Astrocyte (in vitro differentiated cells and primary cell): ENCODE results near the gene CARM1. TPM values are rescaled to one million over a fixed set of nuclear protein-coding genes. Genes with fewer than 3 reads are reported as not detected.

ENCODE experiments used
- DNase-seq: peaks from one replicate; pipeline ENCODE4 v3.0.0-alpha.2; 2010; ENCODE audit warnings: low read depth
- FAIRE-seq: peaks from 2 replicates; lab custom pipeline; 2011; peaks lifted over from hg19 to GRCh38; lab: Jason Lieb, UNC
- H2AFZ ChIP-seq: 2 replicates; pipeline ENCODE4 v1.6.0; 2012; ENCODE audit warnings: low read depth, low read length, inconsistent platforms
- H3K27ac ChIP-seq: 2 replicates; pipeline ENCODE4 v1.5.1; 2011; ENCODE audit warnings: low read depth, low read length, inconsistent platforms
- H3K27me3 ChIP-seq: 2 replicates; pipeline ENCODE4 v1.6.0; 2011; ENCODE audit warnings: low read length, inconsistent platforms; ENCODE audit not compliant: insufficient read depth
- H3K36me3 ChIP-seq: 2 replicates; pipeline ENCODE4 v1.5.1; 2011; ENCODE audit warnings: low read length, inconsistent platforms; ENCODE audit not compliant: insufficient read depth
- H3K4me1 ChIP-seq: 2 replicates; pipeline ENCODE4 v1.5.1; 2011; ENCODE audit warnings: low read length, inconsistent platforms; ENCODE audit not compliant: insufficient read depth
- H3K4me2 ChIP-seq: 2 replicates; pipeline ENCODE4 v1.6.0; 2012; ENCODE audit warnings: low read length, inconsistent platforms
- H3K4me3 ChIP-seq: 2 replicates; pipeline ENCODE4 v1.5.1; 2011; ENCODE audit warnings: low read depth, mild to moderate bottlenecking, low read length, inconsistent platforms; ENCODE audit not compliant: insufficient read depth
- H3K79me2 ChIP-seq: 2 replicates; pipeline ENCODE4 v1.6.0; 2012; ENCODE audit warnings: mild to moderate bottlenecking, low read length, inconsistent platforms; ENCODE audit not compliant: insufficient read depth
- H3K9ac ChIP-seq: 2 replicates; pipeline ENCODE4 v1.6.0; 2012; ENCODE audit warnings: mild to moderate bottlenecking, low read length, inconsistent platforms
- H3K9me3 ChIP-seq: 2 replicates; pipeline ENCODE4 v1.5.1; 2012; ENCODE audit warnings: low read depth, mild to moderate bottlenecking, low read length, inconsistent platforms; ENCODE audit not compliant: insufficient read depth
- H4K20me1 ChIP-seq: 2 replicates; pipeline ENCODE4 v1.6.0; 2012; ENCODE audit warnings: low read length, inconsistent platforms; ENCODE audit not compliant: insufficient read depth
- H3K27ac Mint-ChIP-seq: one replicate; pipeline ENCODE4 v1.8.0; 2021; ENCODE audit warnings: mild to moderate bottlenecking, mixed read lengths; ENCODE audit not compliant: unreplicated experiment
- H3K27me3 Mint-ChIP-seq: one replicate; pipeline ENCODE4 v1.8.0; 2021; ENCODE audit warnings: low read depth, mixed read lengths; ENCODE audit not compliant: unreplicated experiment
- H3K36me3 Mint-ChIP-seq: one replicate; pipeline ENCODE4 v1.8.0; 2021; ENCODE audit warnings: low read depth, mixed read lengths; ENCODE audit not compliant: unreplicated experiment
- H3K4me1 Mint-ChIP-seq: one replicate; pipeline ENCODE4 v1.8.0; 2021; ENCODE audit warnings: low read depth, mixed read lengths; ENCODE audit not compliant: unreplicated experiment
- H3K4me3 Mint-ChIP-seq: one replicate; pipeline ENCODE4 v1.8.0; 2021; ENCODE audit warnings: mild to moderate bottlenecking, moderate library complexity, mixed read lengths; ENCODE audit not compliant: unreplicated experiment
- H3K9me3 Mint-ChIP-seq: one replicate; pipeline ENCODE4 v1.8.0; 2021; ENCODE audit warnings: mild to moderate bottlenecking, mixed read lengths; ENCODE audit not compliant: unreplicated experiment
- CTCF ChIP-seq: IDR thresholded peaks from 2 replicates; pipeline ENCODE4 v1.5.1; 2011; ENCODE audit warnings: low read depth, mild to moderate bottlenecking, inconsistent platforms, low read length, moderate library complexity; ENCODE audit not compliant: insufficient read depth
- EZH2 ChIP-seq: IDR thresholded peaks from 2 replicates; pipeline ENCODE4 v1.6.1; 2012; ENCODE audit warnings: mild to moderate bottlenecking, low read length, inconsistent platforms; ENCODE audit not compliant: insufficient read depth
- total RNA-seq: library from RNA; stranded (reverse); gene quantifications from 2 replicates; pipeline ENCODE4 v1.2.1, GENCODE V29; 2021

The CARM1 gene
- total RNA-seq, 1 donor from 2014 or later: 62.6 TPM

DNA sequence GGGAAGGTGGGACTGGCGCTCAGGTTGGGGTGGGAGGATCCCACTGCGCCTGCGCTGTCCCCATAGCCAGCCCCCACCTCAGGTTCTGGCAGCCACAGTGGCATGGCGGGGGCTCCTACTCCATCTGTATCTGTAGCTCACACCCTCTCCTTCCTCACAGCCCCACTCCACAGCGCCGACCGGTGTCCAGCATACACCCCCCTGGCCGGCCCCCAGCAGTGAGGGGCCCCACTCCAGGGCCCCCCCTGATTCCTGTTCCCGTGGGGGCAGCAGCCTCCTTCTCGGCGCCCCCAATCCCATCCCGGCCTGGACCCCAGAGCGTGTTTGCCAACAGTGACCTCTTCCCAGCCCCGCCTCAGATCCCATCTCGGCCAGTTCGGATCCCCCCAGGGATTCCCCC is 41.4 kb upstream of the CARM1 start:
- TF ChIP-seq CTCF: no peak
- TF ChIP-seq EZH2: no peak
- H3K9ac ChIP-seq: no peak overlapping the region
- H3K27ac ChIP-seq: no peak overlapping the region
- H4K20me1 ChIP-seq: peaks cover 3% of the 10 kb centered on the region
- DNase-seq: no peak
- peaks cover under 1% of the 10 kb centered on the region for H3K79me2 ChIP-seq
- H3K4me3 Mint-ChIP-seq: no peak overlapping the region
- no peak overlapping the region for H3K4me3 ChIP-seq
- H3K36me3 ChIP-seq: peaks cover 6% of the 10 kb centered on the region
- H3K4me1 Mint-ChIP-seq: no peaks in the 10 kb centered on the region
- no peak overlapping the region for H3K4me2 ChIP-seq
- H3K27me3 ChIP-seq: no peaks in the 10 kb centered on the region
- peaks cover 8% of the 10 kb centered on the region for H3K36me3 Mint-ChIP-seq
- peaks cover under 1% of the 10 kb centered on the region for H3K4me1 ChIP-seq
- H3K27me3 Mint-ChIP-seq: no peaks in the 10 kb centered on the region
- no peak overlapping the region for H2AFZ ChIP-seq
- no peak overlapping the region for H3K27ac Mint-ChIP-seq
- FAIRE-seq: no peak
- H3K9me3 Mint-ChIP-seq: no peaks in the 10 kb centered on the region
- H3K9me3 ChIP-seq: no peaks in the 10 kb centered on the region

DNA sequence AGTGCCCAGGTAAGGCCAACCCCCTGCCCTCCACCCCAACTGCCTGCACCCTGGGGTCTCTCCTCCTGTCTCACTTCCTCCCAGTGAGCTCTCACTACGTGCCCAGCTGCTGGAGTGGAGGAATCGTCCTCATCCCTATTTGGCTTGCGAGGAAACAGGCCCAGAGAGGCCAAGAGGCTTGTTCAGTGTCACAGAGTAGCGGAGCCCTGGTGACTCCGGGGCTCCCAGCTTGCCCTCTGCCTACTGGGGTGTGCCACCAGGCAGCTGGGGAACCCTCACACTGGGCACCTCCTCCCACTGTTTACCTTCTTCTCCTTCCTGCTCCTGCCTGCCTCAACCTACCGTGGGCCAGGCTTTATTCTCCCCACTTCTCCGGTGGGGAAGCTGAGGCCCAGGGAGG is 41.0 kb upstream of the CARM1 start:
- Histone ChIP-seq H3K9ac (no peak overlapping the region), H3K4me2 (no peak overlapping the region), H4K20me1 (peaks cover 6% of the 10 kb centered on the region), H3K9me3 (no peaks in the 10 kb centered on the region), H3K27ac (no peak overlapping the region), H3K27me3 (no peaks in the 10 kb centered on the region), H3K4me1 (peaks cover 4% of the 10 kb centered on the region), H2AFZ (no peak overlapping the region), H3K79me2 (peaks cover 4% of the 10 kb centered on the region), H3K4me3 (no peak overlapping the region), H3K36me3 (peaks cover 6% of the 10 kb centered on the region)
- H3K36me3 Mint-ChIP-seq: peaks cover 8% of the 10 kb centered on the region
- no peaks in the 10 kb centered on the region for H3K9me3 Mint-ChIP-seq
- H3K4me3 Mint-ChIP-seq: no peak overlapping the region
- TF ChIP-seq EZH2 (no peak), CTCF (no peak)
- DNase-seq (no peak), FAIRE-seq (no peak)
- no peaks in the 10 kb centered on the region for H3K4me1 Mint-ChIP-seq
- no peak overlapping the region for H3K27ac Mint-ChIP-seq
- H3K27me3 Mint-ChIP-seq: no peaks in the 10 kb centered on the region

DNA sequence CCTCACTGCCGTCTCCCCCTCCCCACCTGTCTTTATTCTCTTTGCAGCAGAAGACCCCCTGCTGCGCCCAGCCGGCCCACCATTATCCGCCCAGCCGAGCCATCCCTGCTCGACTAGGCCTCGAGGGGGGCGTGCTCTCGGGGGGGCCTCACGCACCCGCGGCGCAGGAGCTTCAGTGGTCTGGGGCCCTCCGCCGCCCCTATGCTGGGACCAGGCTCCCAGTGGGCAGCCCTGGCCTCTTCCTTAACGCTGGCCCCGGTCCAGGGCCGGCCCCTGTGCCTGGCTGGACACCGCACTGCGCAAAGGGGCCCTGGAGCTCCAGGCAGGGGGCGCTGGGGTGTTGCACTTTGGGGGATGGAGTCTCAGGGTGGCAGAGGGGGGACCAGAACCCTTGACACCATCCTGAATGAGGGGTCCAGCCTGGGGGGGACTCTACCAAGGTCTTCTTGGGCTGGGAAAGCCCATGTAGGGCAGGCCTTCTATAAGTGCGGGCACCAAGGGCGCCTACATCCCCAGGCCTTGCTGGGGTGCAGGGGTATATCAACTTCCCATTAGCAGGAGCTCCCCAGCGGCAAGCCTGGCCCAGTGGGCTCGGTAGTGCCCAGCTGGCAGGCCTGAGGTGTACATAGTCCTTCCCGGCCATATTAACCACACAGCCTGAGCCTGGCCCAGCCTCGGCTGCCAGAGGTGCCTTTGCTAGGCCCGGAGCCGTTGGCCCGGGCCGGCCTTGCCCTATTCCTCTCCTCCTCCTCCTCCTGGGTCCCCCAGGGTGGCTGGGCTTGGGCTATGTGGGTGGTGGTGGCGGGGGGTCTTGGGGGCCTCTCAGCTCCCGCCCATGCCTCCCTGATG is 40.2 kb upstream of the CARM1 start:
- DNase-seq (no peak), FAIRE-seq (no peak)
- Histone ChIP-seq H2AFZ (no peak overlapping the region), H3K79me2 (peaks cover 5% of the 10 kb centered on the region), H3K27ac (no peak overlapping the region), H3K27me3 (no peaks in the 10 kb centered on the region), H3K36me3 (peaks cover 2% of the 10 kb centered on the region), H3K4me1 (peaks cover 6% of the 10 kb centered on the region), H3K9ac (no peak overlapping the region), H3K9me3 (no peaks in the 10 kb centered on the region), H4K20me1 (peaks cover 6% of the 10 kb centered on the region), H3K4me3 (no peak overlapping the region), H3K4me2 (no peak overlapping the region)
- TF ChIP-seq EZH2 (no peak), CTCF (no peak)
- Mint-ChIP-seq H3K4me3 (no peak overlapping the region), H3K4me1 (no peaks in the 10 kb centered on the region), H3K36me3 (peaks cover 7% of the 10 kb centered on the region), H3K27ac (no peak overlapping the region), H3K27me3 (no peaks in the 10 kb centered on the region), H3K9me3 (no peaks in the 10 kb centered on the region)
